Sigmoid colon (tissue), 4 donors: ENCODE data around the gene SCAP.

Experiments used
- CTCF ChIP-seq, 4 experiments: fragments of 450-650 bp in 3 of 4; fragments of 200-600 bp in 1 of 4; IDR thresholded peaks; one replicate each; pipeline ENCODE4 v1.5.1; 2016 to 2019; ENCODE audit warnings: antibody characterized with exemption in 4 of 4, mild to moderate bottlenecking in 3 of 4, moderate library complexity in 2 of 4
- EP300 ChIP-seq, 4 donors: sonication (generic); formaldehyde crosslinking; IDR thresholded peaks; one replicate each; pipeline ENCODE4 v1.6.1; 2017; ENCODE audit warnings: antibody characterized with exemption in 4 of 4
- POLR2A ChIP-seq, 2 donors: fragments of 450-650 bp; IDR thresholded peaks; one replicate each; pipeline ENCODE4 v1.6.1; 2016; ENCODE audit warnings: antibody characterized with exemption in 2 of 2, mild to moderate bottlenecking in 2 of 2, moderate library complexity in 2 of 2

DNA sequence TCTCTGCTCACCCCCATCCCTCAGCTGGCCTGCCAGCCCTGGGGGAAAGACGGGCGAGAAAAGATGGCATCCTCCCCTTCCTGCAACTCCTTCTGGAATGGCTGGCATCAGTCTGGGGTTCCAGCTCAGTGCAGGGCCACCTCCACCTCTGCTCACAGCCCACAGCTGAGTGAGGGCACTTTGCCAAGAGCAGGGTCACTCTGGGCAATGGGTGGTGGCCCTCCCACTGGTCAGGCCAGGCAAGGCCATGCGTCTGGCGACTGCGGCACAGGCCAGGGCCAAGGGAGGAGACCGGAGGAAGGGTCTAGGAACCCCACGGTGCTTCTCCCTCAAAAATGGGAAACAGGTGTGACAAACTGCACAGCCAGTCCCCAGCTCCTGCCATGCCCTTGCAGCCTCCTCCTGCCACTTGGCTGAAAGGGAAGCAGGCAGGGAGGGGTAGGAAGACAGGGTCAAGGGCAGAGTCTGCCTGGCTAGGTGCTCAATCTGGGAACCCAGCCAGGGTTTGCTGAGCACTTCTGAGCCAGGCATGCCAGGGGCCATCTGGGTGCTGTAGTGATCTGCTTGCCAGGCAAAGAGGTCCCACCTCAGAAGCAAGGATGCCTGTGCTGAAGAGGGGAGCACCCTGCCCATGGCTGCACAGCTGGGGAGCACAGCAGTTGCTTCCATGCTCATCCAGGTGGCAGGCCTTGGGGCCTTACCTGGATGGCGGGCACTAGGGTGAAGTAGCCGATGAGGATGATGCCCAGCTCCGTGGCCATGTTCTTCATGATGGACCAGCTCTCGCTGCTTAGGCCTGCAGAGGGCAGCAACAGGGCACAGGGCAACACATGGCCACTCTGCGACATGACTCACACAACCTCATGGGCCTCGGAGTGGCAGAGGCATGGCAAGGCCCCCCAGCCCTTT, 53.7 kb downstream of the SCAP start:
- no peak for TF ChIP-seq CTCF (IDR thresholded peaks at IDR 0.05)
- TF ChIP-seq POLR2A (IDR thresholded peaks at IDR 0.05), result no peak
- no peak for TF ChIP-seq EP300 (IDR thresholded peaks at IDR 0.05)
